Uterine smooth muscle cell (primary cell): ENCODE results near the gene TFPT. TPM values are rescaled to one million over a fixed set of nuclear protein-coding genes. Genes with fewer than 3 reads are reported as not detected.

ENCODE experiments used
- total RNA-seq: library from RNA; depleted of rRNA; stranded (reverse); fragments of >200 nt; gene quantifications from 2 replicates; pipeline ENCODE4 v1.2.3, GENCODE V29; 2014

Gene TFPT, protein sequence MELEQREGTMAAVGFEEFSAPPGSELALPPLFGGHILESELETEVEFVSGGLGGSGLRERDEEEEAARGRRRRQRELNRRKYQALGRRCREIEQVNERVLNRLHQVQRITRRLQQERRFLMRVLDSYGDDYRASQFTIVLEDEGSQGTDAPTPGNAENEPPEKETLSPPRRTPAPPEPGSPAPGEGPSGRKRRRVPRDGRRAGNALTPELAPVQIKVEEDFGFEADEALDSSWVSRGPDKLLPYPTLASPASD
- total RNA-seq = 11.0 and 13.7 TPM in 2 replicates

DNA sequence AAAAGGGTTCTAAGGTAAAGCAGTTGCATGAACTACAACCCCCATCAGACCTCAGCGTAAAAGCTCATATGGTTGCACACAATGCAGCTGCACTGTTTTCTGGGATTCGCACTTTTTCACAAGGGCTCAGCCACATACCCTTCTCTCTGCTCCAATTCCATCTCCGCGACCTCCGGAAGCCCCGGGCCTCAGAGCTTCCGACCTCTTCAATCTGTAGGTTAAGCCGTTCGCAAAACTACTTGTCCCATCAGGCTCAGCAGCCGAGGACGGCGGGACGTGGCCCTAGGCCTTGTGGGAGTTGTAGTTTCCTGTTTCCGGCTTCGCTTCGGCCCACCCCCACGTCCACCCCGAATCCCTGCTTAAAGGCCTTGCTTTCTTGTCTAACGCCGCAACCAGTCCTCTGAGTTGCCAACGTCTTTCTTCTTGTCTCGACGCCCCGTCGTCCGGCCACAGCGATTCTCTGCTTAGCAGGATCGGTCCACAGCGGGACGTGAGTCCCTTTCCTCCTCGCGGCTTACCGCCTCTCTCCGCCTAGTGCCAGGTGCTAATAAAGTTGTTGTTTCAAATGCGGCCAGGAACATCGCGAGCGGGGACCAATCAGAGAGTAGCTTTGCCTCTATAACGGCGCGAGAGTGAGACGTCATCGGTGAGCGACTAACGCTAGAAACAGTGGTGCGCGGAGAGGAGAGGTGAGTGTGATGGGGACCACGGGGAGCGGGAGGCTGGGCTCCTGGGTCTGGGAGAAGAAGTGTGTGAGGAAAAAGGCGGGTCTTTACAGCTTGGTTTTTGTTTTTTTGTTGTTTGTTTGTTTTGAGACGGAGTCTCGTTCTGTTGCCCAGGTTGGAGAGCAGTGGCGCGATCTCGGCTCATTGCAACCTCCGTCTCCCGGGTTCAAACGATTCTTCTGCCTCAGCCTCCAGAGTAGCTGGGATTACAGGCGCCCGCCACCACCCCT lies at the start of gene TFPT, which contains the start of gene PRPF31:
Gene TFPT (minus strand): TSS at position 549 of the 955 bp plus-strand sequence. CDS start 388 bp downstream, at position 161.
Gene PRPF31 (plus strand): TSS at position 646 of the 955 bp plus-strand sequence. CDS start 2,525 bp downstream, outside the sequence.

DNA sequence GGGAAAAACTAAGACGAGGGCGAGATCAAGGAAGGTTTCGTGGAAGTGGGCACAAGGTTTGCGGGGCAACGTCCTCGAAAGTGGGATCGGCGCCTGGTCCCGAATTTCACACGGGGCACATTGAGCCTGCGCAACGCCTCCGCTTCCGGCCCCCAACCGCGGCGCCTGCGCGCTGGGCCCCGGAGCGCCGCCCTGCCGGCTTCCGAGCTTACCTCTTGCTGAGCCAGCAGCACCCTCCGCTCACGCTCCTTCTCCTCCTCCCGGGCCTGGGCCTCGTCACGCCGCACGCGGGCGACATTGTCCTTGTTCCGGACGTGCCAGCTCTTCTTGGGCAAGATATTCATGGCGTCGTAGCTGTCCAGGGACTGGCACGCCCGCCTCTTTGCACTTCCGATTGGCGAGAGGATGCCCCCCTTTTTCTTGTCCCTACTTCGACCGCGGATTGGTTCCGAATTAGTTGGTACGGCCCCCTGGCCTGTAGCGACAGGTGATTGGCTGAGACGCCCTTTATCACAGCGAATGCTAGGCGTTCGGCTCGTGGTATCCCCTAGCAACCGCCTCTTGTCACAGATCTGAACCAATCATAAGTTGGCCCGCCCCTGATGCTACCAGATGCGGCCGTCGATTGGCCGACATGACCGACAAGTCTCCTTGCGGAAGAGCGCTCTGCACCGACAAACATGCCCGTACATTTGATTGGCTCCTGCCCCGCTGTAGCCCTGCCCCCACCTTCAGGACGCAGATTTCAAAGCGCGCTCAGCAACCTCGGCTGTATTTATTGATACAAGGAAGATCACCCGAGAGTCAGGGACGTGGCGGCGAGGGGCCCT lies 44.1 kb upstream of the TFPT start, which contains the start of gene LENG1:
Gene LENG1 (minus strand): TSS at position 370 of the 830 bp plus-strand sequence. CDS start 26 bp downstream, at position 344.

DNA sequence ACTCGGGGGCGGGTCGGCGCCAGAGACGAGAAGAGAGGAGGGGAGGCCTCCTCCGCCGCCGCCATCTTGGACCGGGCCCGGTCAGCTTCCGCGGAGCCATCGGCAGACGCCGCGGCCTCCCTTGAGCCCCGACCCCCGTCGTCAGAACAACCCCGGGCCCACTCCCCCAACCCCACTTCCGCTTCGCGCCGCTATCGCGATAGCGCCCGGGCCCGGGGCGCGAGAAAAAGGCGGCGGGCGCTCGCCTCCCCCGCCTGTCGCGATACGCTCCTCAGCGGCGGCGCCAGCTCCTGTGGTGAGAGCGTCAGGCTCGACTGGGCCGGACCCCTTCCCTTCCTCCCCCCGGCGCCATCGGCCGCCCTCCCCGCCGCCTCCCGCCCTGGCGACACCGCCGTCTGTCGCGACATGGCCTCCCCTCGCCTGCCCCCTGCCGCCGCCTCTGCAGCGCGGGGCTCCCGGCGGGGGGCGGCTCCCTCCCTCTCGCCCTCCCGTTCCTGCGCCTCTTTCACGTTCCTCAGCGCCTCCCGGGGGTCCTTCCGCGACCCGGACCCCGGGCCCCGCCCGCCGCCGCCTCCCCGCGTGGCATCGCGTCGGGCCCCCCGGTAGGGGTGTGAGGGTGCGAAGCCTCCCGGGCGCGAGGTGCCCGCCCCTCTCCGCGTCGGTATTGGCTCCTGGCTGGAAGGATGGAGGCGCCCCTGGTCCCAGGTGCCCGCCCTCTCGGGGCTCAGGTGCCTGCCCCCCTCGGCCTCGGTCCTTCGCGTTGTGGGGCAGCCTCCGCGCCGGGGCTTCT lies 22.4 kb upstream of the TFPT start, which contains the start of gene CNOT3:
Gene CNOT3 (plus strand): TSS at position 64 of the 790 bp plus-strand sequence. CDS start 5,217 bp downstream, outside the sequence.

DNA sequence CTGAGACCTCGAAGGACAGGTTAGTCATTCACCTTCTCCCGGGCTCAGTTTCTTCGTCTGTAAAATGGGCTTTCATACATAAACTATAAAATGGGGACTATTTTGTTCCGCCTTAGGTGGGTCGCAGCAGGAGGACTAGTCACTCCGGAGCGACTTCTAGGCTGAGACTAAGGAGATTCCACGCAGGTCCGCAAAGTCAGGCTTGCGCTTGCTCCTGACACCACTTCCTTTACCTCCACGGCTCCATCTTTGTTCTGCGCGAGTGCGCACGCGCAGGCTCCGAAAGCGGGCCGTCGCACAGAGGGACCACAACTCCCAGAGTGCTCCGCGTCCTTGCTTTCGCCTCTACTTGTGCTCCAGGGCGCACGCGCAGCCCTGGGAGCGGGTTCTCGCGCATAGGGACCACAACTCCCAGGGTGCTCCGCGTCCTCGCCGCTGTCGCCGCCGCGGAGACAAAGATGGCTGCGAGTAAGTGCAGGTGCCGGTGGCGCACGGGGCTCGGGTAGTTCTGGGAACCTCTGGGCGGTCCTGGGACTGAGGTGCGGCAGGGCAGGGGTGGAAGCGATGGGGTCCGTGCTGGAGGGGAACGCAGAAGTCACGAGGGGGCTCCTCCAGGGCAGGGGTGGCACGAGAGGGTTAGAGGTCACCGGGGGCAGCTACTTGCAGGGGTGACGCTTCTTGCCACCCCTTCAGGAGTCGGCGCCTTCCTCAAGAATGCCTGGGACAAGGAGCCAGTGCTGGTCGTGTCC lies 12.9 kb downstream of the TFPT start, which contains the start of gene NDUFA3:
Gene NDUFA3 (plus strand): TSS at position 435 of the 749 bp plus-strand sequence. CDS start 24 bp downstream, at position 459.

DNA sequence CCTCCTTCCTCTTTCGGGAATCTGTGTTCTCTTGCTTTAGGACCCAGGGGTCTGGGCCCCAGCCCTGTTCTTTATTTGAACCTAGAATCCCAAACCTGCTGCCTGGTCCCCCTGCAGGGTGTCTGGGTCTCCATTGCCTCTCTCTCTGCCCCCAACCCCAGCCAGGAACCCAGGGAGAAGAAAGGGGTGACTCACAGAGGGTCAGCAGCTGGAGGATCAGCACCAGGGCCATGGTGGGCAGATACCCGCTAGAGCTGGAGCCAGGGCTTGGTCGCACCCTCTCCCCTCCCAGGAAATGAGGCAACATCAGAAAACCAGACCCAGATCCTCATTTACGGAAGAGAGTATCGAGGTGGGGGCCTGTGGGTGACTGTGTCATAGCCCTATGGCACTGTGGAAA lies 14.9 kb downstream of the TFPT start, which contains the start of gene OSCAR:
Gene OSCAR (minus strand): TSS at position 243 of the 400 bp plus-strand sequence. CDS start 11 bp downstream, at position 232.

DNA sequence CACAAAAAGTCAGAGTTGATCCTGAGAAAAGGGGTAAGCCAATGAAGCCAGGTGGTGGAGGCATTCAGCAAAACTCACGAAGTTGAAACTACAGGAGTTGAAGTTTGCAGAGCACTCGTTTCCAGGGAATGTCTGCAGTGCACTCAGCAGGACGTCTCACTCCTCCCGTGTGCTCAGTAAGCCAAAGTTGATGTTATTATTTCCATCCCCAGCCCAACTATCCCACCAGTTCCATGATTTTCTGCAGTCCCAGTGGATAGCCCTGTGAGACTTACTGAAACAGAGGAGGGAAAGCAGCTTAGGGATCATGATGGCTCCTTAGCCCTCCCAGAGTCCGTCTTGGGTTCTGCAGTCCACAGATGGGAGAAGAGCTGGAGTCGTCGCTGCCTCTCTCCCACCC lies 34.4 kb downstream of the TFPT start, which contains the start of gene TARM1:
Gene TARM1 (minus strand): TSS at position 334 of the 400 bp plus-strand sequence. CDS start 25 bp downstream, at position 309.

DNA sequence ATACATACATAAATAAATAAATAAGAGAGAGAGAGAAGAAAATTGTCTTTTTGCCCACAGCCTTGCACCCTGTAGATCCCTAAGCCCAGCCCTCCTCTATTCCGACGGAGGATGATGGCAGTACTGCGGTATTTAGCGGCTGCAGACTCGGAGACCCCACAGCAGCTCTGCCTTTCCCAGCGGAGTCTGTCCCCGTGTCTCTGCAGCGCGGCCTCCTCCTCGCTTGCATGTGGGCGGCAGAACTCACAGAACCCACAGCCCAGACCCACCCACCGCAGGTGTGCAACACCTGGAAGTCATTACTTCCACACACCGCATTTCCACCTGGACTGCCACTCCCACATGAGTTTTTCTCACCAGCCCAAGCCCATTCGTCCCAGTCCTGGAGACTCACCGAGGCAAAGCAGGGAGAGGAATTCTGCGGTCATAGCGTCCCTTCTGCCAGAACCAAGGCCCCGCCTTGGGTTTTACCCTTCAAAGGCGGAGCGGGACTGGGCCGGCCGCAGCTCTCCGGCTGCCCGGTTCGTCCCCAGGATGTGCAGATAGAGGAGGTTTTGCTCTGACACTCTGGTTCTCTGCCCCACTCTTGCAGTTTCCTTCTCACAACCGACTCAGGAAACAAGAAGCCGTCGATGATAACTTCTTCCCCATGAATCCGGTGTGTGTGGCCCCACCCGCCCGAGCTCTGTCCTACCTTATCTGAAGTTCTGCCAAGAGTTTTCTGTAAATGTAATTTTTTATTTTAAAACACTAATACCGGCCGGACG lies 51.9 kb downstream of the TFPT start, which contains the start of gene VSTM1:
Gene VSTM1 (minus strand): TSS at position 548 of the 767 bp plus-strand sequence. CDS start 120 bp downstream, at position 428.

Other genes with a start within 250 kb of the TFPT start
- 8.1 and 11.0 TPM in 2 replicates for gene MYADM, start 247.8 kb downstream of the TFPT start, total RNA-seq
- gene PRKCG, start 233.5 kb downstream of the TFPT start, total RNA-seq = not detected in 2 replicates
- gene CACNG7, start 206.4 kb downstream of the TFPT start, total RNA-seq = 0.12 TPM in 1 of 2 replicates, not detected in the other
- gene CACNG8, start 152.7 kb downstream of the TFPT start, total RNA-seq = under 0.01 TPM in 2 replicates
- 0.11 TPM in 1 of 2 replicates, not detected in the other for gene CACNG6, start 124.0 kb downstream of the TFPT start, total RNA-seq
- not detected in 2 replicates for gene VSTM1, start 51.8 kb downstream of the TFPT start, total RNA-seq
- gene TARM1, start 34.3 kb downstream of the TFPT start, total RNA-seq = not detected in 2 replicates
- 0.22 and 0.50 TPM in 2 replicates for gene OSCAR, start 14.9 kb downstream of the TFPT start, total RNA-seq
- 14.0 and 14.7 TPM in 2 replicates for gene NDUFA3, start 12.8 kb downstream of the TFPT start, total RNA-seq
- gene PRPF31, start 97 bp upstream of the TFPT start, total RNA-seq = 45.1 and 80.0 TPM in 2 replicates
- gene CNOT3, start 22.1 kb upstream of the TFPT start, total RNA-seq = 15.4 and 17.7 TPM in 2 replicates
- 7.7 and 8.0 TPM in 2 replicates for gene LENG1, start 44.1 kb upstream of the TFPT start, total RNA-seq
- 0.87 TPM in 1 of 2 replicates, not detected in the other for gene TMC4, start 57.5 kb upstream of the TFPT start, total RNA-seq
- 57.2 and 59.2 TPM in 2 replicates for gene MBOAT7, start 73.9 kb upstream of the TFPT start, total RNA-seq
- 62.9 and 76.0 TPM in 2 replicates for gene TSEN34, start 75.7 kb upstream of the TFPT start, total RNA-seq
- gene RPS9, start 85.2 kb upstream of the TFPT start, total RNA-seq = 1,269 and 1,778 TPM in 2 replicates
- gene LILRB3, start 107.3 kb upstream of the TFPT start, total RNA-seq = not detected in 2 replicates
- not detected in 2 replicates for gene LILRA6, start 127.1 kb upstream of the TFPT start, total RNA-seq
- gene LILRB5, start 141.6 kb upstream of the TFPT start, total RNA-seq = not detected in 2 replicates
- not detected in 2 replicates for gene LILRB2, start 165.5 kb upstream of the TFPT start, total RNA-seq
- not detected in 2 replicates for gene LILRA5, start 197.5 kb upstream of the TFPT start, total RNA-seq
- not detected in 2 replicates for gene LILRA4, start 223.5 kb upstream of the TFPT start, total RNA-seq
- gene LAIR1, start 249.3 kb upstream of the TFPT start, total RNA-seq = not detected in 2 replicates